AG04450 (cell line): Measurements from ENCODE around the gene ZSWIM8. TPM values are rescaled to one million over a fixed set of nuclear protein-coding genes. Genes with fewer than 3 reads are reported as not detected.

Source experiments
- CTCF ChIA-PET: fragments of 300-600, 350-600 bp; formaldehyde crosslinking; extraction: SDS; loops from one replicate; lab custom pipeline; 2022; ENCODE audit warnings: antibody characterized with exemption, inconsistent platforms; lab: Charles Lee
- POLR2A ChIA-PET: fragments of 350-600 bp; formaldehyde crosslinking; extraction: SDS; loops from one replicate; lab custom pipeline; 2021; ENCODE audit warnings: antibody characterized with exemption, inconsistent platforms; lab: Yijun Ruan, JAX
- DNase-seq: peaks from one replicate; pipeline ENCODE4 v3.0.0-alpha.2; 2011; ENCODE audit warnings: low read depth, low spot score
- H3K27ac ChIP-seq: one replicate; pipeline ENCODE4 v1.5.1; 2012; ENCODE audit warnings: low read depth, low read length, control low read depth
- H3K27me3 ChIP-seq: one replicate; pipeline ENCODE4 v1.6.0; 2012; ENCODE audit warnings: low read length; ENCODE audit not compliant: control insufficient read depth, insufficient read depth
- H3K4me3 ChIP-seq: 2 replicates; pipeline ENCODE4 v1.5.1; 2011; ENCODE audit warnings: mild to moderate bottlenecking, low read depth, low read length, control low read depth
- H3K9me3 ChIP-seq: 2 replicates; pipeline ENCODE4 v1.5.1; 2012; ENCODE audit warnings: low read length; ENCODE audit not compliant: control insufficient read depth, insufficient read depth
- polyA plus RNA-seq: library from polyadenylated mRNA; depleted of rRNA; stranded (reverse); fragments of >200 nt; gene quantifications from 2 replicates; pipeline ENCODE4 v1.2.3, GENCODE V29; 2011
- TF ChIP-seq, protein P1 (sequence below): IDR thresholded peaks from 2 replicates; pipeline ENCODE4 v1.5.1; 2011; ENCODE audit warnings: low read depth, low read length, control low read depth, inconsistent platforms

Gene ZSWIM8
- polyA plus RNA-seq, 1 experiment: 44.2 TPM

DNA sequence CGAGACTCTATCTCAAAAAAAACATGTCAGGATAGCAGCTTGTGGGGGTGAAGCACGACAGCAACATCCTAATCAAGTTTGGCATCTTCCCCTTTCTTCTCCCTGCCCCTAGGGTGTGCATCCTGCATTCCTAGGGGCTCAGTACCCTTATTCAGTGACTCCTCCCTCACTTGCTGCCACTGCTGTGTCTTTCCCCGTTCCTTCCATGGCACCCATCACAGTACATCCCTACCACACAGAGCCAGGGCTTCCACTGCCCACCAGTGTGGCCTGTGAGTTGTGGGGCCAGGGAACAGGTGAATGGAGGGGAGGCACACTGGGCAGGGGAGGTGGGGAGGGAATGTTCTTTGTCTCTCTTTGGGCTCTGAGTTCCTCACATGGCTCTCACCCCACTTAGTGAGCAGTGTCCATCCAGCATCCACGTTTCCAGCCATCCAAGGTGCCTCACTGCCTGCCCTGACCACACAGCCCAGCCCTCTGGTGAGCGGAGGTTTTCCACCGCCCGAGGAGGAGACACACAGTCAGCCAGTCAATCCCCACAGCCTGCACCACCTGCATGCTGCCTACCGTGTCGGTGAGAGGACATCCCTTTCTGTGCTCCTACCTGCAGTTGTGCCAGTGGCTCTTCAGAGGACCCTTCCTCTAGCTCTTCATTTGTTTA is 14.6 kb downstream of the ZSWIM8 start:
- DNase-seq: no peak
- Histone ChIP-seq H3K4me3 (no peak overlapping the region), H3K9me3 (no peaks in the 10 kb centered on the region; the same call in 1 of the 2 replicates), H3K27me3 (no peaks in the 10 kb centered on the region), H3K27ac (no peak overlapping the region)
- CTCF ChIA-PET: no interaction called here
- POLR2A ChIA-PET: no interaction called here
- TF ChIP-seq, protein P1, sequence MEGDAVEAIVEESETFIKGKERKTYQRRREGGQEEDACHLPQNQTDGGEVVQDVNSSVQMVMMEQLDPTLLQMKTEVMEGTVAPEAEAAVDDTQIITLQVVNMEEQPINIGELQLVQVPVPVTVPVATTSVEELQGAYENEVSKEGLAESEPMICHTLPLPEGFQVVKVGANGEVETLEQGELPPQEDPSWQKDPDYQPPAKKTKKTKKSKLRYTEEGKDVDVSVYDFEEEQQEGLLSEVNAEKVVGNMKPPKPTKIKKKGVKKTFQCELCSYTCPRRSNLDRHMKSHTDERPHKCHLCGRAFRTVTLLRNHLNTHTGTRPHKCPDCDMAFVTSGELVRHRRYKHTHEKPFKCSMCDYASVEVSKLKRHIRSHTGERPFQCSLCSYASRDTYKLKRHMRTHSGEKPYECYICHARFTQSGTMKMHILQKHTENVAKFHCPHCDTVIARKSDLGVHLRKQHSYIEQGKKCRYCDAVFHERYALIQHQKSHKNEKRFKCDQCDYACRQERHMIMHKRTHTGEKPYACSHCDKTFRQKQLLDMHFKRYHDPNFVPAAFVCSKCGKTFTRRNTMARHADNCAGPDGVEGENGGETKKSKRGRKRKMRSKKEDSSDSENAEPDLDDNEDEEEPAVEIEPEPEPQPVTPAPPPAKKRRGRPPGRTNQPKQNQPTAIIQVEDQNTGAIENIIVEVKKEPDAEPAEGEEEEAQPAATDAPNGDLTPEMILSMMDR: no peak

DNA sequence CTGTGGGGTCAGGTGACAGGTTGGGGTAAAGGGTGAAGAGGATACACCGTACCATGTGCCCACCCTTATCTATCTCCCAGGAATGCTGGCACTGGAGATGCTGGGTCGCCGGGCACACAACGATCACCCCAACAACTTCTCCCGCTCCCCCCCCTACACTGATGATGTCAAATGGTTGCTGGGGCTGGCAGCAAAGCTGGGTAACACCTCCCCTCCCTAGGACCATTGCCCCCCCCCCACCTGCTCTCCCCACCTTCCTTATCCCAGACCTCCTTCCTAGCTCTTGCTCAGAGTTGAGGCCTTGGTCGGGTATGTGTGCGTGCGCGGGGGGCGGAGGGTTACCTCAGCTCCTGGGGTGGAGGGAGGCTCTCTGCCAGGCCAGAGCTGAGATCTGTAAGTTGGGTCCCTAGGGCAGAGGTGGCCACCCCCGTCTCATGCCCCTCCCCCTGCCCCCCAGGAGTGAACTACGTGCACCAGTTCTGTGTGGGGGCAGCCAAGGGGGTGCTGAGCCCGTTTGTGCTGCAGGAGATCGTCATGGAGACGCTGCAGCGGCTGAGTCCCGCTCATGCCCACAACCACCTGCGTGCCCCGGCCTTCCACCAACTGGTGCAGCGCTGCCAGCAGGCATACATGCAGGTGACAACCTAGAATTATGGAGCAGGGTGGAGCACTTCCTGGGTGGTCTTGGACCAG is 15.3 kb downstream of the ZSWIM8 start:
- Histone ChIP-seq H3K27me3 (no peaks in the 10 kb centered on the region), H3K27ac (no peak overlapping the region), H3K9me3 (no peaks in the 10 kb centered on the region; the same call in 1 of the 2 replicates), H3K4me3 (no peak overlapping the region)
- TF ChIP-seq, protein P1: no peak
- no peak for DNase-seq
- CTCF ChIA-PET: no interaction called here
- POLR2A ChIA-PET: no interaction called here

DNA sequence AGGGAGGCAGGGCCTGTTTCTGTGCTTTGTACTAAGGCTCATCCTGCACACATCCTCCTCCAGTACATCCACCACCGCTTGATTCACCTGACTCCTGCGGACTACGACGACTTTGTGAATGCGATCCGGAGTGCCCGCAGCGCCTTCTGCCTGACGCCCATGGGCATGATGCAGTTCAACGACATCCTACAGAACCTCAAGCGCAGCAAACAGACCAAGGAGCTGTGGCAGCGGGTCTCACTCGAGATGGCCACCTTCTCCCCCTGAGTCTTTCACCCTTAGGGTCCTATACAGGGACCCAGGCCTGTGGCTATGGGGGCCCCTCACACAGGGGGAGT is 15.8 kb downstream of the ZSWIM8 start:
- Histone ChIP-seq H3K27ac (no peak overlapping the region), H3K9me3 (no peaks in the 10 kb centered on the region; the same call in 1 of the 2 replicates), H3K4me3 (no peak overlapping the region), H3K27me3 (no peaks in the 10 kb centered on the region)
- CTCF ChIA-PET: no interaction called here
- no peak for DNase-seq
- TF ChIP-seq, protein P1: no peak
- POLR2A ChIA-PET: no interaction called here

DNA sequence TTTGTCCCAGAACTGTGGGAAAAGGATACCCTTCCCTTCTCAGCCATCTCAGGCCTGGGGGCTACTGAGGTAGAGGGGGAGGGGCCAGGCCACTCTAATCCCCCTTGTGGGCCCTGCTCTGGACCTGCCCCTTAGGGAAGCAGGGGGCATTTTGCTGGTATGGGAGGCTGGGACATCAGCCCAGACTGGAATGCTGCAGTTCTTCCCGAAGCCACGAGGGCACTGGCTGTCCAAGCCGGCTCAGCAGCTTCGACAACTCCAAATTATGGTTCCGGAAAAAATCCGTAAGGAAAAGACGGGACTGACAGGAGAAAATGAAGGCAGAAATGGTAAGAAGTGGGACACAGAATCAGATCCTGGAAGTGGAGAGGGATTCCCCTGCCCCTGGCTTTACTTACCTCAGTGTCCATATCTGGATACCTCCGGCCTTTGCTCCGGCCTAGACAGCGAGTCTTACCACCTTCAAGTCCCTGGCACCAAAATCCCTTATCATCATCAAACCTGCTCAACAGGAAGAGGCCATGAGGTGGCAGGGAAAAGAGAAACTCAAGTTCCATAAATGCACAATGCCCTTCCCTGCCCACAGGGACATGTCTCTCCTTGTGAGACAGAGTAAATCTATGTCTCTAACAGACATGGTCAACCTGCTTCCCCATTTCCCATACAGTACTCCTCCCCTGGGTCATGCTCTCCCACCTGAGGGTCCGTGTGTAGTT is 17.0 kb downstream of the ZSWIM8 start:
- Histone ChIP-seq H3K4me3 (no peak overlapping the region), H3K9me3 (no peaks in the 10 kb centered on the region; the same call in 1 of the 2 replicates), H3K27ac (no peak overlapping the region), H3K27me3 (no peaks in the 10 kb centered on the region)
- TF ChIP-seq, protein P1: no peak
- ChIA-PET POLR2A (interaction anchor here (0.6 kb wide), 1 partner anchor 177 kb away, joined by 3 read pairs; no protein-coding TSS in a partner anchor), CTCF (no interaction called here)
- no peak for DNase-seq
